Neural progenitor cell (in vitro differentiated cells): ENCODE data around the gene DIS3L2.

Experiments used
- EZH2 ChIP-seq: fragments of 200-600 bp; sonication (generic); IDR thresholded peaks from 2 replicates; pipeline ENCODE4 v1.6.1; 2017; ENCODE audit warnings: antibody characterized with exemption, mild to moderate bottlenecking, moderate library complexity
- EZH2phosphoT487 ChIP-seq: fragments of 200-600 bp; sonication (generic); IDR thresholded peaks from 2 replicates; pipeline ENCODE4 v1.6.1; 2017; ENCODE audit warnings: antibody characterized with exemption
- TF ChIP-seq, protein P1 (sequence below): fragments of 200-600 bp; sonication (generic); IDR thresholded peaks from 2 replicates; pipeline ENCODE4 v1.5.1; 2017; ENCODE audit warnings: antibody characterized with exemption, mild to moderate bottlenecking

DNA sequence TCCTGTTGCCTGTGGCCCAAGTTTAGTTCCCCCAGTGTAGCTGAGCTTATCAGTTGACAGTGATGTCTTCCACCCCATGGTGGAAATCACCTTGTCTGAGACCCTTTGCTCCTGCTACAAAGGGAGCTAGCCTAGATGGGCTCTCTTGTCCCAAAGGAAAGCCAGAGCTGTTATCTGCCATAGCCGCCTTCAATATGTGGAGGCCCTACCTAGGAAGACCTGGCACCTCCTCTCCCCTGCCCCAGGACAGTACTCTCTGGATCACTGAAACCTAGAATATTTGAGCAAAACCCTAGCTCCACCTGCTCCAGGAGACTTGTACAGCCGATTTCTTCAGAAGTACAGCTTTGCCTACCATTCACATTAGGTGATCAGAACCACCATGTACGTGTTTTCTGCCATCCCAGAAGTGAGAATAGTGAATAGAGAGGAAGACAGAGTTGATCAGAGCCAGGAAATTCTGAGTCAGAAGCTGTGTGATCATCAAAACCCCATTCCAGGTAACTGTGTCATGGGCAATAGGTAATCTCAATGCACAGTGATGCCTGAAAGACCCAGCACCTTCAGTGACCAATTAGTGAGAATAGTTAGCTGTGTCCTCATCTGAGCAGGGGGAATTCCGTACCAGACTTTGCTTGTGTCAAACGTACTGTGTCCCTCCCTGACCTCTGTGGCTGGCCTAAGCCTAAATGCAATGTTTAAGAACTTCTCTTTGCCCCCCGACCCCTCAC, 278.6 kb downstream of the DIS3L2 start:
- TF ChIP-seq, protein P1, sequence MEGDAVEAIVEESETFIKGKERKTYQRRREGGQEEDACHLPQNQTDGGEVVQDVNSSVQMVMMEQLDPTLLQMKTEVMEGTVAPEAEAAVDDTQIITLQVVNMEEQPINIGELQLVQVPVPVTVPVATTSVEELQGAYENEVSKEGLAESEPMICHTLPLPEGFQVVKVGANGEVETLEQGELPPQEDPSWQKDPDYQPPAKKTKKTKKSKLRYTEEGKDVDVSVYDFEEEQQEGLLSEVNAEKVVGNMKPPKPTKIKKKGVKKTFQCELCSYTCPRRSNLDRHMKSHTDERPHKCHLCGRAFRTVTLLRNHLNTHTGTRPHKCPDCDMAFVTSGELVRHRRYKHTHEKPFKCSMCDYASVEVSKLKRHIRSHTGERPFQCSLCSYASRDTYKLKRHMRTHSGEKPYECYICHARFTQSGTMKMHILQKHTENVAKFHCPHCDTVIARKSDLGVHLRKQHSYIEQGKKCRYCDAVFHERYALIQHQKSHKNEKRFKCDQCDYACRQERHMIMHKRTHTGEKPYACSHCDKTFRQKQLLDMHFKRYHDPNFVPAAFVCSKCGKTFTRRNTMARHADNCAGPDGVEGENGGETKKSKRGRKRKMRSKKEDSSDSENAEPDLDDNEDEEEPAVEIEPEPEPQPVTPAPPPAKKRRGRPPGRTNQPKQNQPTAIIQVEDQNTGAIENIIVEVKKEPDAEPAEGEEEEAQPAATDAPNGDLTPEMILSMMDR = no peak
- TF ChIP-seq EZH2 = no peak
- TF ChIP-seq EZH2phosphoT487 = no peak
